Brain microvascular endothelial cell (primary cell): ENCODE measurements around the gene PARVB.

Source experiments
- DNase-seq: peaks from one replicate; pipeline ENCODE4 v3.0.0-alpha.2; 2020
- H3K27ac ChIP-seq: fragments of 250-450 bp; sonication (Bioruptor Pico); 2 replicates; pipeline ENCODE4 v1.5.1; 2020; ENCODE audit warnings: mild to moderate bottlenecking, moderate library complexity
- H3K27me3 ChIP-seq: fragments of 250-450 bp; sonication (Bioruptor Pico); replicated peaks from 2 replicates; pipeline ENCODE4 v1.5.1; 2020; ENCODE audit warnings: mild to moderate bottlenecking
- H3K36me3 ChIP-seq: fragments of 250-450 bp; sonication (Bioruptor Pico); replicated peaks from 2 replicates; pipeline ENCODE4 v1.5.1; 2020; ENCODE audit warnings: mild to moderate bottlenecking
- H3K4me3 ChIP-seq: 2 replicates; pipeline ENCODE4 v1.5.1; 2011; ENCODE audit warnings: low read depth, mild to moderate bottlenecking, control low read depth, low read length, moderate library complexity
- CTCF ChIP-seq: IDR thresholded peaks from 2 replicates; pipeline ENCODE4 v1.5.1; 2011; ENCODE audit warnings: low read depth, mild to moderate bottlenecking, moderate library complexity, low read length, control low read depth, inconsistent platforms; ENCODE audit errors: missing control alignments
- in situ Hi-C: cut with HindIII; loops from 2 replicates; pipeline ENCODE4 v1.10.0; 2017; ENCODE audit warnings: low sequenced_read_pairs, low pct_ligation_motif_present

Gene PARVB

GRCh38 chr22:44033694-44034093 is 9.6 kb downstream of the PARVB start:
- Histone ChIP-seq H3K36me3 (no peaks in the 10 kb centered on the region), H3K27ac (no peak overlapping the region), H3K4me3 (no peak overlapping the region), H3K27me3 (no peaks in the 10 kb centered on the region)
- in situ Hi-C loops, result no loop called here
- TF ChIP-seq CTCF, result no peak
- DNase-seq, result peak; percentile 53

- no peaks in the 10 kb centered on the region for H3K36me3 ChIP-seq
- in situ Hi-C loops, result no loop called here
- no peaks in the 10 kb centered on the region for H3K27me3 ChIP-seq
- peak; percentile 90 for DNase-seq
- no peak overlapping the region for H3K4me3 ChIP-seq
- TF ChIP-seq CTCF, result no peak
- H3K27ac ChIP-seq, result peak overlapping the region; percentile 46
Measured at GRCh38 chr22:44037519-44038375, 13.6 kb downstream of the PARVB start.

GRCh38 chr22:44039566-44040171 is 15.6 kb downstream of the PARVB start:
- H3K27ac ChIP-seq, result no peak overlapping the region
- in situ Hi-C loops, result no loop called here
- H3K36me3 ChIP-seq, result no peaks in the 10 kb centered on the region
- no peak for TF ChIP-seq CTCF
- no peaks in the 10 kb centered on the region for H3K27me3 ChIP-seq
- H3K4me3 ChIP-seq, result no peak overlapping the region
- no peak for DNase-seq

- Histone ChIP-seq H3K36me3 (no peaks in the 10 kb centered on the region), H3K27me3 (no peaks in the 10 kb centered on the region), H3K27ac (no peak overlapping the region), H3K4me3 (no peak overlapping the region)
- DNase-seq, result no peak
- TF ChIP-seq CTCF, result no peak
- in situ Hi-C loops, result no loop called here
Measured at GRCh38 chr22:44042249-44043218, 18.4 kb downstream of the PARVB start.

- Histone ChIP-seq H3K4me3 (no peak overlapping the region), H3K36me3 (no peaks in the 10 kb centered on the region), H3K27me3 (no peaks in the 10 kb centered on the region), H3K27ac (no peak overlapping the region)
- in situ Hi-C loops, result no loop called here
- TF ChIP-seq CTCF, result no peak
- no peak for DNase-seq
Measured at GRCh38 chr22:44045145-44045544, 21.0 kb downstream of the PARVB start.
